Stimulated activated CD8-positive, alpha-beta memory T cell treated with anti-CD3 and anti-CD28 coated beads, Interleukin-7, amount 100 ng/mL, for 24 hours (primary cell): ENCODE measurements around the gene GAS2.

ENCODE experiments used
- DNase-seq: peaks from one replicate; pipeline ENCODE4 v3.0.0-alpha.2; 2020; ENCODE audit warnings: low read depth

The GAS2 gene

GRCh38 chr11:22674470-22675439 is 8.3 kb downstream of the GAS2 start:
- DNase-seq: no peak

- DNase-seq: no peak
Measured at GRCh38 chr11:22677153-22677903, 10.9 kb downstream of the GAS2 start.

GRCh38 chr11:22680628-22681027 is 14.2 kb downstream of the GAS2 start:
- DNase-seq: no peak

GRCh38 chr11:22681281-22681812 is 14.9 kb downstream of the GAS2 start:
- no peak for DNase-seq

- DNase-seq: no peak
Measured at GRCh38 chr11:22684082-22684481, 17.7 kb downstream of the GAS2 start.

- no peak for DNase-seq
Measured at GRCh38 chr11:22685111-22685510, 18.7 kb downstream of the GAS2 start.

- no peak for DNase-seq
Measured at GRCh38 chr11:22688914-22689313, 22.5 kb downstream of the GAS2 start.

- DNase-seq: no peak
Measured at GRCh38 chr11:22690257-22690656, 23.8 kb downstream of the GAS2 start.

GRCh38 chr11:22690871-22691270 is 24.5 kb downstream of the GAS2 start:
- no peak for DNase-seq

- DNase-seq: no peak
Measured at GRCh38 chr11:22699388-22699787, 33.0 kb downstream of the GAS2 start.

- DNase-seq: no peak
Measured at GRCh38 chr11:22702031-22702430, 35.6 kb downstream of the GAS2 start.

GRCh38 chr11:22703040-22703439 is 36.6 kb downstream of the GAS2 start:
- no peak for DNase-seq

GRCh38 chr11:22703591-22703990 is 37.2 kb downstream of the GAS2 start:
- no peak for DNase-seq

GRCh38 chr11:22707119-22707899 is 40.9 kb downstream of the GAS2 start:
- no peak for DNase-seq

GRCh38 chr11:22711071-22711770 is 44.8 kb downstream of the GAS2 start:
- no peak for DNase-seq

- no peak for DNase-seq
Measured at GRCh38 chr11:22711880-22712279, 45.5 kb downstream of the GAS2 start.

- no peak for DNase-seq
Measured at GRCh38 chr11:22713336-22713735, 46.9 kb downstream of the GAS2 start.

- DNase-seq: no peak
Measured at GRCh38 chr11:22715971-22716370, 49.6 kb downstream of the GAS2 start.

GRCh38 chr11:22720457-22720856 is 54.0 kb downstream of the GAS2 start:
- no peak for DNase-seq

GRCh38 chr11:22723274-22723673 is 56.9 kb downstream of the GAS2 start:
- no peak for DNase-seq

- no peak for DNase-seq
Measured at GRCh38 chr11:22725079-22725478, 58.7 kb downstream of the GAS2 start.
